Measurements from ENCODE around the gene PSME1. TPM values are rescaled to one million over a fixed set of nuclear protein-coding genes. Genes with fewer than 3 reads are reported as not detected.

The PSME1 gene
- total and polyA plus RNA-seq, 2 of the 13 experiments (the other 11 are each of a cell fraction or from before 2014, with no cell fraction given) = 159 to 608 TPM

GRCh38 chr14:24176599-24176998 lies 40.6 kb downstream of the PSME1 start (continued):
- TF ChIP-seq AKNA (CRISPR knock-in tag; IDR thresholded peaks at IDR 0.05; ENCODE audit: borderline replicate concordance) (no peak), FOXA3 (CRISPR knock-in tag; IDR thresholded peaks at IDR 0.05) (no peak), ZNF354B (CRISPR knock-in tag; IDR thresholded peaks at IDR 0.05) (peak; percentile 53; the same call in 1 of the 2 replicates), KMT2A (CRISPR knock-in tag; IDR thresholded peaks at IDR 0.05) (0 out of 2 replicates have a peak, but pooled peaks have one; percentile 13), ZNF740 (CRISPR knock-in tag; IDR thresholded peaks at IDR 0.05) (no peak), PAWR (CRISPR knock-in tag; IDR thresholded peaks at IDR 0.05; ENCODE audit: borderline replicate concordance) (0 out of 2 replicates have a peak, but pooled peaks have one; percentile 57), ZNF33B (CRISPR knock-in tag; IDR thresholded peaks at IDR 0.05) (no peak), POLR2AphosphoS2 (IDR thresholded peaks at IDR 0.05; ENCODE audit: low read depth, low read length) (no peak), SSRP1 (CRISPR knock-in tag; IDR thresholded peaks at IDR 0.05) (peak; percentile 86; the same call in 1 of the 2 replicates), CREB1 (IDR thresholded peaks at IDR 0.05) (no peak), CREB1 (CRISPR knock-in tag; IDR thresholded peaks at IDR 0.05) (no peak)

Measured in HepG2 (cell line).